HEK293 (cell line): Measurements from ENCODE around the gene CCDC57.

ENCODE experiments used
- CTCF ChIA-PET: fragments of 350-600 bp; formaldehyde crosslinking; extraction: SDS; loops from one replicate; lab custom pipeline; 2021; ENCODE audit warnings: antibody characterized with exemption; lab: Yijun Ruan, JAX
- POLR2A ChIA-PET: fragments of 300-600 bp; formaldehyde crosslinking; extraction: SDS; loops from one replicate; lab custom pipeline; 2020; ENCODE audit warnings: antibody characterized with exemption, inconsistent platforms; lab: Yijun Ruan, JAX
- H3K27ac ChIP-seq: fragments of 200-500 bp; sonication (Bioruptor generic); 2 replicates; pipeline ENCODE4 v1.5.1; 2014; ENCODE audit warnings: low read depth, low read length, control low read depth, inconsistent platforms; ENCODE audit errors: extremely low read depth
- H3K36me3 ChIP-seq, 2 experiments: fragments of 200-500 bp in 1 of 2; sonication (Bioruptor generic) in 1 of 2; 1 replicate in 1 of 2; 2 replicates in 1 of 2; pipeline ENCODE4 v1.5.1; 2014 to 2017; ENCODE audit warnings: inconsistent platforms in 2 of 2, low read length in 2 of 2; ENCODE audit not compliant: control insufficient read depth in 2 of 2, insufficient read depth in 1 of 2
- H3K4me1 ChIP-seq: fragments of 200-500 bp; sonication (Bioruptor generic); 2 replicates; pipeline ENCODE4 v1.5.1; 2014; ENCODE audit warnings: mild to moderate bottlenecking, low read length, inconsistent platforms; ENCODE audit not compliant: control insufficient read depth, insufficient read depth
- H3K4me3 ChIP-seq: 2 replicates; pipeline ENCODE4 v1.5.1; 2011; ENCODE audit warnings: low read depth, mild to moderate bottlenecking, control low read depth, low read length, moderate library complexity
- H3K9me3 ChIP-seq: fragments of 200-500 bp; sonication (Bioruptor generic); 2 replicates; pipeline ENCODE4 v1.5.1; 2014; ENCODE audit warnings: low read depth, low read length, inconsistent platforms; ENCODE audit not compliant: control insufficient read depth, insufficient read depth
- AEBP2 ChIP-seq: fragments of 450-650 bp; formaldehyde crosslinking; IDR thresholded peaks from 2 replicates; pipeline ENCODE4 v1.5.1; 2016; ENCODE audit warnings: missing biosample characterization, missing genetic modification characterization, borderline replicate concordance
- ELK4 ChIP-seq: IDR thresholded peaks from 2 replicates; pipeline ENCODE4 v1.6.1; 2011; ENCODE audit warnings: mild to moderate bottlenecking, low read depth, low read length, borderline replicate concordance
- PRDM10 ChIP-seq: fragments of 450-650 bp; formaldehyde crosslinking; IDR thresholded peaks from 2 replicates; pipeline ENCODE4 v1.5.1; 2016; ENCODE audit warnings: missing biosample characterization, missing genetic modification characterization
- SP7 ChIP-seq: fragments of 450-650 bp; formaldehyde crosslinking; IDR thresholded peaks from 2 replicates; pipeline ENCODE4 v1.5.1; 2016; ENCODE audit warnings: missing biosample characterization, missing genetic modification characterization
- TCF7L2 ChIP-seq: IDR thresholded peaks from 2 replicates; pipeline ENCODE4 v1.6.1; 2011; ENCODE audit warnings: low read depth, mild to moderate bottlenecking, inconsistent platforms, low read length, moderate library complexity, borderline replicate concordance
- TSHZ1 ChIP-seq: fragments of 450-650 bp; formaldehyde crosslinking; IDR thresholded peaks from 2 replicates; pipeline ENCODE4 v1.5.1; 2016; ENCODE audit warnings: missing biosample characterization, missing genetic modification characterization, borderline replicate concordance
- YY2 ChIP-seq: fragments of 450-650 bp; formaldehyde crosslinking; IDR thresholded peaks from 2 replicates; pipeline ENCODE4 v1.5.1; 2016; ENCODE audit warnings: missing biosample characterization, missing genetic modification characterization
- ZNF18 ChIP-seq: fragments of 450-650 bp; formaldehyde crosslinking; IDR thresholded peaks from 2 replicates; pipeline ENCODE4 v1.5.1; 2016; ENCODE audit warnings: missing biosample characterization, missing genetic modification characterization
- ZNF37A ChIP-seq: fragments of 450-650 bp; IDR thresholded peaks from 2 replicates; pipeline ENCODE4 v1.5.1; 2018; ENCODE audit warnings: missing biosample characterization, missing genetic modification characterization
- ZNF510 ChIP-seq: fragments of 450-650 bp; formaldehyde crosslinking; IDR thresholded peaks from 2 replicates; pipeline ENCODE4 v1.5.1; 2018; ENCODE audit warnings: mild to moderate bottlenecking, missing genetic modification characterization, missing biosample characterization; ENCODE audit not compliant: insufficient replicate concordance
- ZNF561 ChIP-seq: fragments of 450-650 bp; IDR thresholded peaks from 2 replicates; pipeline ENCODE4 v1.5.1; 2018; ENCODE audit warnings: missing biosample characterization, missing genetic modification characterization, borderline replicate concordance
- ZNF580 ChIP-seq: fragments of 450-650 bp; formaldehyde crosslinking; IDR thresholded peaks from 2 replicates; pipeline ENCODE4 v1.5.1; 2016; ENCODE audit warnings: missing biosample characterization, missing genetic modification characterization
- ZNF596 ChIP-seq: fragments of 450-650 bp; IDR thresholded peaks from 2 replicates; pipeline ENCODE4 v1.5.0; 2018; ENCODE audit warnings: missing biosample characterization, mild to moderate bottlenecking, missing genetic modification characterization, moderate library complexity
- ZNF600 ChIP-seq: fragments of 450-650 bp; formaldehyde crosslinking; IDR thresholded peaks from 2 replicates; pipeline ENCODE4 v1.5.1; 2016; ENCODE audit warnings: missing biosample characterization, missing genetic modification characterization
- ZNF664 ChIP-seq: fragments of 450-650 bp; formaldehyde crosslinking; IDR thresholded peaks from 2 replicates; pipeline ENCODE4 v1.5.1; 2016; ENCODE audit warnings: missing biosample characterization, missing genetic modification characterization
- ZNF747 ChIP-seq: fragments of 450-650 bp; formaldehyde crosslinking; IDR thresholded peaks from 2 replicates; pipeline ENCODE4 v1.5.1; 2016; ENCODE audit warnings: missing biosample characterization, missing genetic modification characterization

CCDC57 gene

GRCh38 chr17:82188001-82188961, 24.4 kb downstream of the CCDC57 start:
- no peak for TF ChIP-seq ZNF510 (tag by site-specific recombination)
- TF ChIP-seq ZNF600 (tag by site-specific recombination) = peak; percentile 72
- POLR2A ChIA-PET = interaction anchor here (0.5 to 0.9 kb wide), 3 partner anchors 11 to 189 kb away, joined by 5 to 7 read pairs (median 5); no protein-coding TSS in a partner anchor
- H3K4me3 ChIP-seq = no peak overlapping the region
- CTCF ChIA-PET = interaction anchor here (0.6 kb wide), 1 partner anchor 585 kb away, joined by 3 read pairs; no protein-coding TSS in a partner anchor
- no peaks in the 10 kb centered on the region for H3K9me3 ChIP-seq
- peaks cover 41 to 69% of the 10 kb centered on the region in 2 experiments for H3K36me3 ChIP-seq
- no peaks in the 10 kb centered on the region for H3K4me1 ChIP-seq
- H3K27ac ChIP-seq = no peak overlapping the region

GRCh38 chr17:82187500-82187899, 25.1 kb downstream of the CCDC57 start:
- POLR2A ChIA-PET = interaction anchor here (0.5 kb wide), 1 partner anchor 12 kb away, joined by 5 read pairs; no protein-coding TSS in a partner anchor
- Histone ChIP-seq H3K27ac (no peak overlapping the region), H3K9me3 (no peaks in the 10 kb centered on the region), H3K36me3 (peaks cover 38 to 68% of the 10 kb centered on the region in 2 experiments), H3K4me1 (no peaks in the 10 kb centered on the region), H3K4me3 (no peak overlapping the region)
- CTCF ChIA-PET = no interaction called here
- no peak for TF ChIP-seq ZNF561 (tag by site-specific recombination)
- no peak for TF ChIP-seq ZNF18 (tag by site-specific recombination)
- no peak for TF ChIP-seq TCF7L2

GRCh38 chr17:82186221-82186620, 26.4 kb downstream of the CCDC57 start:
- H3K36me3 ChIP-seq = peaks cover 40 to 61% of the 10 kb centered on the region in 2 experiments
- H3K4me3 ChIP-seq = no peak overlapping the region
- H3K9me3 ChIP-seq = no peaks in the 10 kb centered on the region
- no peak overlapping the region for H3K27ac ChIP-seq
- no peaks in the 10 kb centered on the region for H3K4me1 ChIP-seq
- ChIA-PET POLR2A (no interaction called here), CTCF (interaction anchor here (0.7 kb wide), 2 partner anchors 14 to 834 kb away, joined by 3 read pairs; no protein-coding TSS in a partner anchor)
- TF ChIP-seq ZNF580 (tag by site-specific recombination) (no peak), ELK4 (no peak), ZNF664 (no peak), ZNF596 (tag by site-specific recombination) (no peak), ZNF747 (tag by site-specific recombination) (no peak), ZNF37A (tag by site-specific recombination) (no peak), SP7 (tag by site-specific recombination) (no peak), AEBP2 (no peak), YY2 (no peak), PRDM10 (tag by site-specific recombination) (no peak), TSHZ1 (tag by site-specific recombination) (no peak)
